Cortex of kidney (tissue), 1 donor: Measurements from ENCODE around the gene ESAM.

Source experiments
- DNase-seq: peaks from one replicate; lab custom pipeline; 2025; lab: John Stamatoyannopoulos, UW

Gene ESAM

DNA sequence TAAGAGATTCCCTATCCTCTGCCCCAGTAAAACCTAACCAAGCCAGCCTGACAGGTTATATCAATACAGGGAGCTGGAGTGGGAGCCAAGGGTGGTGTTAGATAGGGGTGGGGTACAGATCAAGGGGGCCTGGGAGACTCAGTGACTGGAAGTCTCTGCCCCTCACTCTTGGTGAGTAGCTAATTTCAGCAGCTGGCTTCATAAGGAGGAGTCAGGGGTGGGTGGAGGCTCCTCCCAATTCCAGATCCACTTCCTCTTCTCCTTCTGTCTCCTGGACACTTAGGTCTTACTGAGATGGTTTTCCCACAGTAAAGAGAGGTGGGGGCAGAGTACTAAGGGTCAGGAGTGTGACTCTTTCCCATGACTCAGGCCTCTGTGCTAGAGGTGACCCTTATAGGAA is 8.9 kb downstream of the ESAM start:
- DNase-seq, result no peak

DNA sequence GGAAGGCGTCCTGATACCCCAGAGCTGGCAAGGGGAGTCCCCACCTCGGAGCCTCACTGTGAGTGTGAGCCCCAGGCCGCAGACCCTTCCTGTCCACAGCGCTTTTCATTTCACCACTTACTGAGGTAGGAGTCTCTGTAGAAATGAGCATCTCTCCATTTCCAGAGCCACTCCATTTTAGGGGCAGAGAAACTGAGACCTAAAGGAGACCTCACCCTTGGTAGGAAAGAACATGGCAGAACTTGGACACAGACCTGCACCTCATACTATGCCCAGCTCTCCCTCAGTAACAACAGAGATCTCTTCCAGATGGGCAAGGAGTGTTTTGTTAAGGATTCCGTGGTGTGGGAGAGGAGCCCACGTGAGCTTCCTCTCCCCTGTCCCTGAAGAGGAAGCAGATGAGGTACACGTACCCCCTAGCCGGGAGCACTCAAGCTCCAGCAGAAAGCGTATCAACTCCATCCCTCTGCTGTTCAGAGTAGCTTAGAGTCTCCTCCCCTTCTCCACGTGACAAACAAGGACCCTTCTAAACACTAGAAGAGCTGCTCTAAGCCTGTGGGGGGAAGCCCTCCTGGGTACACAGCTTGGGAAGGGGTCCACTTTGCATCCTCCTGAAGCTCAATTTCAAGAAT is 9.5 kb downstream of the ESAM start:
- DNase-seq, result no peak

DNA sequence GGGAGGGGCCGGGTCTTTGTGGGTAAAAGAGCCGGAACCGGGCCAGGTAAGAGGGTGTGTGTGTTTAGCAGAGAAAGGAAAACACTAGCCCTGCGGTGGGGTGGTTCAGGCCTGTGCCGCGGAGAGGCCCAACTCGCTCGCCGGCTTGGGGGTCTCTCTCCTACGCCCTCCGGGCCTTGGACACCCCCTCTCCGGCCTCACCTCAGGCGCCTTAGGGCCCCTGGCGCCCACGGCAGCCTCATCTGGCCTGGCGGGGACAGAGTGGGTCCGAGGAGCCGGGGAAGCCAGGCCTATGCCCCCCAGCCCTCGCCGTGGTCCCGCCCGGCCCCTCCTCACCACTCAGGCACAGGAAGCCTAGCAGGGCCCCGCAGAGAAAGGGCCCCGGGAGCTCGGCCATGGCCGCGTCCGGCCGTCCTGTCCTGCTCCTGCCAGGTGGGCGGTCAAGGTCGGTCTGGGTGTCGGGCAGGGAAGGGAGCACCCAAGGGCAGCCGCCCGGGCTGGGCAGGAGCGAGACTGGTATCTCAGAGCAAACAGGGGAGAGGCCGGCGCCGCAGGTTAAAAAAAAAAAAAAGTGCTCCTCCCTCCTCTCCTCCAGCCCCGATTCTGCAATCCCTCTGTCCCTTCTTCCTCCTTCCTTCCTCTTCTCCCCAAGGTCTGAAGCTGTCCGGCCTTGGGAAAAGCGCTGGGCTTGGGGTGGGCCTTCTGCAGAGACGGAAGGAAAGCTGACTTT is 10.2 kb downstream of the ESAM start, which contains the start of gene VSIG2:
TSS of gene VSIG2 (minus strand) at position 515 of the 730 bp plus-strand sequence. CDS start at position 397, 118 bp downstream.
- DNase-seq, result no peak

DNA sequence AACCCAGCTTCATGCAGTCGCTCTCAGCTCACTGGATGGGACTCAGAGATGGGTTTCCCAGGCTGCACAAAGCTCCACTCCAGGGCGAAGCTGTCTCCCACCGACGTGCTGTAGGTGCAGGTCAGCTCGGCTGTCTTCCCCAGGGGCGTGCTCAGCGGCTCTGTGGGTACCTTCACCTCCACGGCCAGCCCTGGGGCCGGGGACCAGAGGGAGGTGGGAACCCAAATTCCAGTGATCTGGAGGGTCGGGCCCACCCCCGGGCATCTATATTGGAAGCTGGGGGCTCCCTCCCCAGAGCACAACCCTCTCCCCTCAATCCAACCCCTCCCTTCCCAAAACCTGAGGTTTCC is 10.7 kb downstream of the ESAM start:
- DNase-seq, result no peak

DNA sequence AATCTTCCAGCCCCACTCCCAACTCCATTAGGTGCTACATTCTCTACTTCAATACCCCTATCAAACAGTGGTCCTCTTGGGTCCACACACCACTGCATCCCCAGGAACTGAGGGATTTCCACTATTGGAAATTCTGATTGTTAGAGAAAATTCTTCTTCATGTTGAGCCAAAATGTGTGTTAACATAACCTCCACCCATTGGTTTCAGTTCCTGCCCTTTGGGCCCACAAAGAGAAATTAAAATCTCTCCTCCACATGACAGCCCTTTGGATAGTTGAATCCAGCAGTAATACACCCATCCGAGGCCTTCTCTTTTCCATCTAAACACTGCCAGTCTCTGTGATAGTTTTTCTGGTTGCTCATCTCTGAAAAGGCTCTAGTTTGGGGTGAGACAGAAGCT is 12.2 kb downstream of the ESAM start:
- DNase-seq, result no peak

DNA sequence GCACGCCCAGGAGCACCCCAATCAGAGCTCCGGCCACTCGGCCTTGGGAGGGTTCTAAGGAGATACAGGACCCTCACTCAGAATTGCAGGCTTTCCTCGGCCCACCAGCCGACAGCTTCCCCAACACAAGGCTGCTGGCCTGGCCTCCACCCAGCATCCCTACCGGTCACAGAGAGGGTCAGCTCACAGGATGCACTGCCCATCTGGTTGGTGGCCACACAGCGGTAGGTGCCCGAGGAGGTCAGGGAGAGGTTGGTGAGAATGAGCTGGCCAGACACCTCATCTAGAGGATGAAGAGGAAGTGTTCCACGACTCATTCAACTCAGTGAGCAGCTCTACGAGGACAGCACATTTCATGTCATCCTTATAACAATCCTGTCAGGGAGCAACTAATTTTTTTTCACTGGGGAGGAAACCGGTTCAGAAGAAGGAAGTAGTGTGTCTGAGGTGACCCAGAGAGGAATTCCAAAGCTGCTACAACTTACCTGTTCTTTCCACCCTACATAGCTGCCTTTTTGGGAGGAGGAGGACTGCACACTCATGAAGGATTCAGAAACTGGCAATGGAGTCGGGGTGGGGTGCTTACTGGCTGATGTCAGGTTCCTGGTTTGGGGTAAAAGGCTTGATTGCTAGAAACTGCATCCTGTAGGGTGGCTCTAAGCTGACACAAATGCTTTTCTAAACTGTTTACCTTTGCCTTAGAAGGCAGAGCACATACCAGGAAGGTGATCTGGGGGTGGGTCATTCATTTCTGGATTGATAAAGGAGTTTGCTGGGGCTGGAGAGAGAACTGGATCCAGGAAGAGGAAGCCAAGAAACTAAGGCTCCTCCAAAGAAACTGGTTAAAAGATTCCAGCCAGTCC is 13.4 kb downstream of the ESAM start:
- DNase-seq, result no peak

DNA sequence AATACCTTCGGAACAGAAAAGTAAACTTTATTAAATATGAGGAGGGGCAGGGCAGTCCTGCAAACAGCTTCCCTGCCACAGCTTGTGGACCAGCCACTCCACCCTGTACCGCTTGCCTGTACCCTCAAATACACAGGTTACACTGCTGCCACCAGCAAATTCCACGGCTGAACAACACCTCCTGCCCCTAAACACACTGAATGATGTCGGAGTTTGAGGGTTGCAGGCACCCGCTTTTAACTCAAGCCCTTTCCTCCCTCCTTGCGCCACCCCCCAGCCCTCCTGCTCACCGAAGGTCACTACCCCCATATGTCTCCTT is 14.0 kb downstream of the ESAM start:
- DNase-seq, result no peak

DNA sequence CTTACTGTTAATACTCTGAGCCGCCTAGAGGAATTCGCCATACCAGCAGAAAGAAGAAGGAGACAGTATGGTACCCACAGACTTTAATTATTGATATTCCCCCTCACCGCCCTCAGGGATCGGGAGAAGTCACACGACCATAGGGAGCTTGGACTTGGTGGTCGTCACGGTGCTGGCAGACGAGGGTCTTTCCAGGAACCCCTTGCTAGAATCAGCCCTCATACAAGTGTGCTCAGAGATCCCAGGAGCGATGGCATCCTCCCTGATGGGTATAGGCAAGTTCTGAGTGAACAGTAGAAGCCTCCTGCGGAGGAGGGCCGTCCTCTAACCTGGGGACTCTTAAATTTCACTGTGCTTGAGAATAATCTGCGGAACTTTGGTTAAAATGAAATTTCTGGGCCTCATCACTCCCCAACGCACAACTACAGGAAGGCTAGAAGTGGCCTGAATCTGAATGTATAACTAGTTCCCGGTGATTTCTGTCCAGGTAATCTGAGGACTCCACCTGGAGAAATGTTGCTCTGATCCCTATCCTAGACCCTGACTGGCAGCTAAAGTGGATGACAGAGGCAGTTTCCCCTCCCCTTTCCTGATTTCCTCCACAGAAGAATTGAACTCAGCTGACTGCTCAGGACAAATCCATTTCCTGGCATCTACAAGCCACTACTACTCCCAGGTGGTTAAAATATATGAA is 14.5 kb downstream of the ESAM start:
- DNase-seq, result no peak

DNA sequence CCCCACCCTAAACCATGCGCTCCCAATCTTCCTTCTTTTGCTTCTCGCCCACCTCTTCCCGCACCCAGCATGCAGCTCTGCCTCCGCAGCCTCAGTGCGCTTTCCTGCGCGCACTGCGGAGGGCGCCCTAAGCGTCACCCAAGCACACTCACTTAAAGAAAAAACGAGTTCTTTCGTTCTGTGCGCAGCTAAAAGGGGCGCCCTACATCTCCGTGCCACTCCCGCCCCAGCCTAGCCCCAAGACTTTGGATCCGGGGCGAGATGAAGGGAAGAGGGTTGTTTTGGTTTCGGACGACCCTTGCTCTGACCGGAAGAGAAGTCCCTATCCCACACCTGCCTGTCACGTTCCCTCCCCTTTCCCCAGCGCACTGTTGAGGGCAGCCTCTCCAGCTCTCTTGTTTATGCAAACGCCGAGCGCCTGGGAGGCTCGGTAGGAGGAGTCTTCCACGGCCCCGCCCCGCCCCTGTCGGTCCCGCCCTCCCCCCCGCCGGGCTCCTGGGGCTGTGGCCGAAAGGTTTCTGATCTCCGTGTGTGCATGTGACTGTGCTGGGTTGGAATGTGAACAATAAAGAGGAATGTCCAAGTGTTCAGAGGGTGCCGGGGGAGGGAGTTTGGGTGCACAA is 15.4 kb downstream of the ESAM start:
- DNase-seq, result no peak

DNA sequence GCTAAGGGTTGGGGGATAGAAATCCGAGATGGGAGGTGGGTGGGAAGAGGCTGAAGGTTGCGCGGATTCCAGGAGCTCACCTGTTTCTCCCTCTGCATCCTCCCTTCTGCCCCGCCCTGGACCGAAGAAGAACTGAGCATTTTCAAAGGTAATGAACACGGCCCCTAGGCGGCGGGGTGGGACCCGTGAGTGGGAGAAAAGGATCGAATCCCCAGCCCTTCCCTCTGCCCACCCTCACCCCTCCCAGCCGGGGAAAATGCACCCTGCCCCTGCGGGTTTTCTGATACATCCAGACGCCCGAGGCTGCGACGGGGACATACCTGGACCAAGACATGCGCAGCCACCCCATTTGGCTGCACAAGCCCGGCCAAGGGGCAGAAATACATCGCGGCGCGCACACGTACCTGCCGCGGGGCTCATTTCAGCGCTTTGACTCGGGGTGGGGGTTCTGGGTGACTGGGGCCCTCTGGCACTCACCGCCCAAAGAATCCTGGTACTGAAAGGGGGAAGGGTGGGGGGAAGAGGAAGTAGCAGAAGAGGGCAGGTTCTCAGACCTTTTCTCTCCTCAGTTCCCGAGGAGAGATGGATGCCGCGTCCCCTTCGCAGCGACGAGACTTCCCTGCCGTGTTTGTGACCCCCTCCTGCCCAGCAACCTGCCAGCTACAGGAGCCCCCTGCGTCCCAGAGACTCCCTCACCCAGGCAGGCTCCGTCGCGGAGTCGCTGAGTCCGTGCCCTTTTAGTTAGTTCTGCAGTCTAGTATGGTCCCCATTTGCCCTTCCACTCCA is 16.1 kb downstream of the ESAM start:
- no peak for DNase-seq

DNA sequence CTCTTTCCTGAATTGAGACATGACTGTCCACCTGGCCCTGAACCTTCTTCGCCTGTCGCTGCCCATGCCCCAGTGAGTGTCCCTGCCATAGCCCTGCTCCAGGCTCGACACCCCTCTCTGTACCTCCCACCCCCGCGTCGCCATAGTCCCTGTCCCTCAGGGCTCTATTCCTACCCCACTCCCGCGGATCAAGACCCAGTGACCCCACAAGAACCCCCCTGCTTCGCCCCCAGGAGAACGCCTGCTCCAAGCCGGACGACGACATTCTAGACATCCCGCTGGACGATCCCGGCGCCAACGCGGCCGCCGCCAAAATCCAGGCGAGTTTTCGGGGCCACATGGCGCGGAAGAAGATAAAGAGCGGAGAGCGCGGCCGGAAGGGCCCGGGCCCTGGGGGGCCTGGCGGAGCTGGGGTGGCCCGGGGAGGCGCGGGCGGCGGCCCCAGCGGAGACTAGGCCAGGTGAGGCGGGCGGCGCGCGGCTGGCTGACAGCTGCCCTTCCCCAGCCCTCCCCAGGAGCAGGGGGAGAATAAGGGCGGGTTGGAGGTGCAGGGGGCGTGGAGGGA is 16.7 kb downstream of the ESAM start:
- no peak for DNase-seq

DNA sequence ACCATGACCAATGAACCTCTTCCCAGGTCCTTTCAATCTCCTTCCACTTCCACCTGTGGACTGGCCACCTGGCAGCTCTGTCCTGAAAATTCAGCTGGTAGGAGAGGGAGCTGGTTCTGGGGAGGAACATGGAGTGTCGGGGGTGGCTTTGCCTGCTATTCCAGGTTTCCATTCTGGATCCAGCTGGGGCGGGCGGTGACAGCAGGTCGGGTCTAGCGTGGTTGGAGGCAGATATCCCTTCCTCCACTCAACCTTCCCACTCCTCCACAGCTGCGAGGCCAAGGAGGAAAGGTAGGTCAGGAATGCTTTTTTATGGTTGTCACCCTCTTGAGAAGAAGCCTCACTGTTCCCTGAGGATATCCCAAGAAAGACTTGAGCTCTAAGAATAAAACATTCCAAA is 19.0 kb downstream of the ESAM start:
- no peak for DNase-seq

DNA sequence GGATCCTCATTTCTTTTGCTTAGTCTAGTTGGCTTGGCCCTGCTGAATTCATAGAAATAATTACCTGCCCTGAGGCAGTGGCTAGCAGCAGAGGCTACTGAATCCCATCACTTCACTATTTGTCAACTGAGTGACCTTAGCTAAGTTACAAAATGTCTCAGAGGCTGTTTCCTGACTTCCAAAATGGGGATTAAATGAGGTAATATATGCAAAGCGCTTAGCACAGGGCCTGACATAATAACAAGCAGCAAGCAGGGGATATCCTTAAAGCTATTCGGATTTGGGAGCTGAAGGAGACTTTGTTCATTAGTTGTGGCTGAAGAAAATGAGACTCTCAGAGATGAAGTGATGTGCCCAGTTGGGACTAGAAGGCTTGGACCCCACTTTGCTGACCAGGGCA is 19.5 kb downstream of the ESAM start:
- DNase-seq, result no peak

DNA sequence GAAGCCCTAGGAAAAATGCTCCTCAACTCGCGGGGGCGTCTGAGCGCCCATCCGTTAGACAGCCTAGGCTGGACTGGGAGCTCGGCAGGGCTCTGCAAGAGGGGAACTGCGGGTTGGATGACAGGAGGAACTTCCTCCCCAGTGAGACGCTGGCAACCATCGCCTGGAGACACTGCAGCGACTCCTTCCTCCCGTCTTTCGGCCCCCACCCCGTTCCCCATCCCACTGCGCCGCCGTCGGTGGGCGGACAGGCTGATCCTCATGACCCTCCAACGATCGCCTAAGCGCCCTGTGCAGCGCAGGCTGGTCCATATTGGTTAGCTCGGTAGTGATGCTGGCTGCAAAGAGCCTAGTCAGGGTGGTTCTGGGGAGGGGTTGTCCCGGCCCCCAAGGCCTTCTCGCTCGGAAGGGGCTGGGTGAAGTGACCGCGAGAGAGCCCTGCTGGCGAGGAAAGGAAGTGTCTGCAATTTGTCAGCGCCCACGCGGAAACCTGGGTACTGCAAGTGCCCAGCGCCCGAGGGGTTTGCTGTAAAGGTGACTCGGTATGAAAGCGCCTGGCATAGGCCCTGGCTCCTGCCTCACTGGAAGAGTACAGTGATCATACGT is 21.7 kb downstream of the ESAM start:
- no peak for DNase-seq

DNA sequence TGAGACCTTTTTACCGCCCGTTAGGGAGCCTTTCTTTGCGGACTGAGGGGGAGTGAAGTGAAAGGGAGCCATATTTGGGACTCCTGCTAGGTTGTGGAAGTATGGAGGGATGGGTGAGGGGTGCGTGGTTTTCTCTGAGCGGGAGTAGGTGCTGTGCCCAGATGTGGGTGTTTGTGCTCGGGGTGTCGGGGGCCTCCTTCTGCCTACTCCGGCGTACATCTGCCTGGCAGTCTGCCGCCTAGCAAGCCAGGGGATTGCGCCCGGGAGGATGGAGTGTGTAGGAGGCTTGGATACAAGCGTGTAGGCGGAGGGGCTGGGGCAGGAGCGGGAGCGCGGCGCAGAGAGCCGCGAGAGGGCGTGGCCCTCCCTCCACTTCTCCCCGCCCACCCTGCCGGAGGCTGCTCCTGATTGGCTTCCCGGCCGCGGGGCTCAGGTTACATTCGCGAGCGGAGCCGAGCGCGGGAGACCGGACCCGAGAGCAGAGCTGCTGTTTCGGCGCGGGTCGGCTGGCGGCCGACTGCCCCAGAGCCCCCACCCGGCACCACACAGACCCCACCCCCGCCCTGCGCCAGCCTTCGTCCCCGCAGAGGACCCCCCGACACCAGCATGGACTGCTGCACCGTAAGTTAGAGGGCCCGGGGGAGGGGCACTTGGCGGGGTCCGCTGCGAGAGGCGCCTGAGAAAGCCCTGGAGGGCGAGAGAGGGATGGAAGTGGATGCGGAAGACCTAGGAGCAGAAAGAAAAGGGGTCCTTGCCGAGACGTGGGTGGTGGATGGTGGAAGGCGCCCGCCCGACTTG is 22.4 kb downstream of the ESAM start, which contains the start of gene NRGN:
TSS of gene NRGN (plus strand) at position 464 of the 798 bp plus-strand sequence. CDS start at position 607, 143 bp downstream.
- no peak for DNase-seq

DNA sequence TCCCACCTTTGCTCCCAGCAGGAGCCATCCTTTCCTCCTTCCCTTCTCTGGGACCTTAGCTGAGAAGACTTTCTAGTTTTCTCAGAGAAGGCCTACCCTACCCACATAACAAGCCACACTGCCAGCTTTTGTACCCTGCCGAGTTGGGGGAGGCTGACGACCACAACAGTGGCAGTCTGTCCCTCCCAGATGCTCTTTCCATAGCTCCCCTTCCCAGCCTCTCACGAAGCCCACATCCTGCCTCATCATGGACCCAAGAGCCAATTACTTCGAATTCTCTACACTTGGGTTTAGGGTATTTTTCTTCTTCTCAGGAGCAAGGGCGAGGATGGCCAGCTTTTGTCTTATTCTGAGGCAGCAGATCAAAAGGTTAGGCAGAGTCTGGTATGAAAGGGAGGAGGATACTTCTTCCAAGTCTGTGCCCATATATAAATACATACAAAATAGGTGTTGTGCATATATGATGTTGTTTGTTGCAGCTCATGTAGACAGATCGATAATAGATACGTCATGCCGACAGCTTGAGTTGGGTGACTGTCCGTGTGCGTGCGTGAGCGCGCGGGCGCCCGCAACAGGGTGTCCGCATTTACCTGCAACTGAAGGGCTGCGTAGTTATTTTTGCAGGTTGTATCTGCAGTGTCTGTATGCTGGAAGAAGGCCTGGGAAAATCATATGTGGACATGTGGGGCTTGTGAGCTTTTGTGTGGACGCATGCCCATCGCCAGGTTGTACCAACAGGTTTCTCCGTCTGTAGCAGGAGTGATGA is 23.2 kb downstream of the ESAM start:
- DNase-seq, result no peak

DNA sequence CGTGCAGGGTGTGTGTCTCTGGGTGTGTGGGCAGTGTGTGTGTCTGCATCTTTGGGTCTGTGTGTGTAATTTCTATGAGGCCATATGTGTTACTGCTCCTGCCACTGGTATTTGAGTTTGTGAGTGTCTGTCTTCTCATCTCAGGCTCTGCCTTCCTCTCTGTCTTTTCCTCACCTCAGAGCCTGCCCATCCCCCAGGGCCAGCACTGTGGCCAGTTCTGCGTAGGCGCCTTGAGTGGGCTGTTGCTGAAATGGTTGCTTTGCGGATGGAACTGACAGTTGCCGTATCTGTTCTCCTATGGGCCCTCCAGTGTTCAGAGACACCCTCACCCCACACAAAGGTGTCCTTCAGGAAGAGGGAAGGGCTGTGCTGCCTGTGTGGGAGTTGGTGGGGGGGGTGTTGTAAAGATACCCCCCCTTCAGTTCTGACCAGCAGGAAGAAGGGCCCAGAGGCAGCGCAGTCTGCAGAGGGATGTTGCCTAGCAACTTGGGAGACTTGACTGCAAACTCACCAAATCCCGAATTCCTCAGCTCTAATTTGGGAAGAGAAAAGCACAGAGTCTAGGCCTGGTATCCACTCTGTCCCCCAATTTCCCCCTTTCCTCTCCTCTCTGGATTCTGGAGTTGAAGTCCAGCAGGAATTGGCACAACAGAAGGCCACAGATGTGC is 24.3 kb downstream of the ESAM start:
- DNase-seq, result no peak

DNA sequence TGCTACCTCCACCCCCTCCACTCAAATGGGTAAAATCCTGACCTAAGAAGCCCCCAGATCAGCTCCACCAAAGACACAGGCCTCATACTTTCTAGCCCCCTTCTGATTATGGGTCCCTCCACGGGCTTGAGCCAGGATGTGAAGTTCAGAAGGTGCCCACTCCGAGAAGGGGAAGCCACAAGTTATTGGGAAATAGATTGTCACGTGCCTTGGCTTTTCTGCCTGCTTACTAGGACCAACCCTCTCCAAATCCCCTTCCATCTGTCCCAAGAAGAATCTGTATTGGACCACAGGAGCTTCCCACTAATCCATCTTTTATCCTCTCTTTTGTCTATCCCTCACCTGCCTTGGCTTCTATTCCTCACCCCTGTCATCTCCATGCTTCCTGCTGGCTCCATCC is 25.4 kb downstream of the ESAM start:
- no peak for DNase-seq
